Measurements from ENCODE around the gene DHRSX.

GRCh38 chrX:2521927-2522386 lies 21.2 kb upstream of the DHRSX start:
- TF ChIP-seq CTCF (IDR thresholded peaks at IDR 0.05) (no peak), POLR2A (IDR thresholded peaks at IDR 0.05) (no peak)
